ENCODE measurements around the gene CDK7.

The CDK7 gene

DNA sequence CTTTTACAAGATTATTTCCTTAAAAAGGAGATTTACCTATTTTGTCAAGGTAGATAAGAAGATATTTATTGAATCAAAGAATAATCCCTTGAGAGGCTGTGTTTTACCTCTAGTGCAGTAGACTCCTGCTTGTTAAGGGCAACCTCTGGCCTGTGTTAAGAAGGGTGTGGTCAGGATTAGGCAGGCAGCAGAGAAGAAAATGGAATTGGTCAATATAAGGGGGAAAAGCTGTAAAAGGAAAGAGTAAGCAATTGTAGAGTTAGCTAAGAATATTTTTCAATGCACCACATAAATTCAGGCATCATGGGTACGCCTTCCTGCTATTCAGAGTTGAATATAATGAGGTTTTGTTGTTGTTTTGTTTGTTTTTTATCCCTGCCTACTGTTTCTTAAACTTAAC, 91.7 kb downstream of the CDK7 start:
- Histone ChIP-seq H3K4me3 (ENCODE audit: low read length) (no peak overlapping the region), H3K27ac (ENCODE audit: low read depth, low read length) (no peak overlapping the region), H4K20me1 (ENCODE audit: control insufficient read depth, insufficient read depth, low read depth, low read length) (no peaks in the 10 kb centered on the region; the same call in 1 of the 2 replicates), H3K27me3 (ENCODE audit: control insufficient read depth, low read length) (no peaks in the 10 kb centered on the region), H3K9me2 (replicated peaks; ENCODE audit: control insufficient read depth, low read length) (no peaks in the 10 kb centered on the region), H3K4me1 (ENCODE audit: control insufficient read depth, low read length) (no peaks in the 10 kb centered on the region; the same call in 1 of the 2 replicates), H3K9me3 (ENCODE audit: control insufficient read depth, insufficient read depth, low read length) (no peaks in the 10 kb centered on the region), H3K36me3 (ENCODE audit: control insufficient read depth, low read length) (no peaks in the 10 kb centered on the region), H3K4me2 (ENCODE audit: low read length) (no peak overlapping the region), H3K79me2 (ENCODE audit: control insufficient read depth, low read length) (peaks cover under 1% of the 10 kb centered on the region; the same call in 1 of the 2 replicates), H3F3A (ENCODE audit: control insufficient read depth, insufficient read depth) (no peaks in the 10 kb centered on the region)
- no peak for TF ChIP-seq EZH2phosphoT487 (IDR thresholded peaks at IDR 0.05; ENCODE audit: borderline replicate concordance, low read length)
- TF ChIP-seq, protein P1, sequence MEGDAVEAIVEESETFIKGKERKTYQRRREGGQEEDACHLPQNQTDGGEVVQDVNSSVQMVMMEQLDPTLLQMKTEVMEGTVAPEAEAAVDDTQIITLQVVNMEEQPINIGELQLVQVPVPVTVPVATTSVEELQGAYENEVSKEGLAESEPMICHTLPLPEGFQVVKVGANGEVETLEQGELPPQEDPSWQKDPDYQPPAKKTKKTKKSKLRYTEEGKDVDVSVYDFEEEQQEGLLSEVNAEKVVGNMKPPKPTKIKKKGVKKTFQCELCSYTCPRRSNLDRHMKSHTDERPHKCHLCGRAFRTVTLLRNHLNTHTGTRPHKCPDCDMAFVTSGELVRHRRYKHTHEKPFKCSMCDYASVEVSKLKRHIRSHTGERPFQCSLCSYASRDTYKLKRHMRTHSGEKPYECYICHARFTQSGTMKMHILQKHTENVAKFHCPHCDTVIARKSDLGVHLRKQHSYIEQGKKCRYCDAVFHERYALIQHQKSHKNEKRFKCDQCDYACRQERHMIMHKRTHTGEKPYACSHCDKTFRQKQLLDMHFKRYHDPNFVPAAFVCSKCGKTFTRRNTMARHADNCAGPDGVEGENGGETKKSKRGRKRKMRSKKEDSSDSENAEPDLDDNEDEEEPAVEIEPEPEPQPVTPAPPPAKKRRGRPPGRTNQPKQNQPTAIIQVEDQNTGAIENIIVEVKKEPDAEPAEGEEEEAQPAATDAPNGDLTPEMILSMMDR (IDR thresholded peaks at IDR 0.05; ENCODE audit: low read depth, low read length, poor library complexity, severe bottlenecking): no peak
